Activated naive CD8-positive, alpha-beta T cell treated with anti-CD3 and anti-CD28 coated beads for 36 hours (primary cell): ENCODE measurements around the gene SPIRE1. TPM values are rescaled to one million over a fixed set of nuclear protein-coding genes. Genes with fewer than 3 reads are reported as not detected.
"Not testable (repeated sequence)": the region's sequence is repeated elsewhere in the genome, so short reads cannot be mapped to it uniquely, and the experiment has no call there.

Experiments
- DNase-seq: peaks from one replicate; pipeline ENCODE4 v3.0.0; 2021
- H3K27ac Mint-ChIP-seq: one replicate; pipeline ENCODE4 v1.8.0; 2022; ENCODE audit warnings: mild to moderate bottlenecking, moderate library complexity, mixed read lengths
- H3K27me3 Mint-ChIP-seq: one replicate; pipeline ENCODE4 v1.8.0; 2022; ENCODE audit warnings: mild to moderate bottlenecking, mixed read lengths
- H3K36me3 Mint-ChIP-seq: one replicate; pipeline ENCODE4 v1.8.0; 2021; ENCODE audit warnings: mild to moderate bottlenecking, mixed read lengths
- H3K4me1 Mint-ChIP-seq: one replicate; pipeline ENCODE4 v1.8.0; 2021; ENCODE audit warnings: mixed read lengths
- H3K4me3 Mint-ChIP-seq: one replicate; pipeline ENCODE4 v1.8.0; 2022; ENCODE audit warnings: mild to moderate bottlenecking, moderate library complexity, mixed read lengths
- H3K9me3 Mint-ChIP-seq: one replicate; pipeline ENCODE4 v1.8.0; 2022; ENCODE audit warnings: mixed read lengths
- total RNA-seq, 2 experiments: library from RNA; stranded (reverse); gene quantifications; one replicate each; pipeline ENCODE4 v1.2.3, GENCODE V29; 2021

Gene SPIRE1
- total RNA-seq, 2 experiments from 2014 or later: 4.6 to 6.0 TPM

DNA sequence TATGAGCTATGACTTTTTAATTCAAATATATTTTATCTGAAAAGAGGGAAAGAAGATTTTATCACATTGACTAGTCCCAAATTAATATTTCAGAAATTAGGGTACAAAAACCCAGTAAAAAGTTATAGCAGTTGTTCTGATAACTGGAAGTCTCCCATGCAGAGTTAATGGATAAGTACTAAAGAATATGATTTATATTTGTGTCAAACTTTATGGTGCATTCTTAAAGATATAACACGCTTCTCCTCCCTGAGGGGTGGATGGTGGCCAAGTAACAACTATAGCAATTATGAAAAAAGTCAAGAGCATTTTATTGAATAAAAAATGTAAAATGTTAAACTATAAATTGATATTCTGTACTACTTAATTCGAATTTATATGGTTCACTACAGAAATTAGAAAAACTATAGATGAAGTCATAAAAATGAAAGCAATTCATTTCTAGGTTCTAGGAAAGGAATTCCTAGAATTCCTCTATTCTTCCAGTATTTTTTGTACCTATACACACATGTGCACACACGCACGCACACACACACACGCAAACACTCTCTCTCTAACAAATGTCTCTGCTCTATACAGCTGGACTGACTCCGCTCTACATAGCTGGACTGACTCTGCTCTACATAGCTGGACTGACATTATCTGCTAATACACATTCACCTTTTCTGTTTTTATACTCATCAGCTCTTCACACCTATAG, 138.9 kb downstream of the SPIRE1 start:
- no peak for DNase-seq

GRCh38 chr18:12518326-12518725, 139.6 kb downstream of the SPIRE1 start:
- Mint-ChIP-seq H3K9me3 (no peaks in the 10 kb centered on the region), H3K4me3 (no peak overlapping the region), H3K4me1 (no peaks in the 10 kb centered on the region), H3K36me3 (no peaks in the 10 kb centered on the region), H3K27ac (no peak overlapping the region), H3K27me3 (peaks cover 5% of the 10 kb centered on the region)
- DNase-seq: no peak

More for the DNA sequence above, 138.9 kb downstream of the SPIRE1 start:
- Mint-ChIP-seq H3K27me3 (peaks cover 5% of the 10 kb centered on the region), H3K4me1 (no peaks in the 10 kb centered on the region), H3K9me3 (no peaks in the 10 kb centered on the region), H3K36me3 (no peaks in the 10 kb centered on the region), H3K4me3 (no peak overlapping the region), H3K27ac (no peak overlapping the region)

GRCh38 chr18:12517142-12517825, 140.6 kb downstream of the SPIRE1 start:
- no peak overlapping the region for H3K27ac Mint-ChIP-seq
- H3K4me1 Mint-ChIP-seq: no peaks in the 10 kb centered on the region
- H3K4me3 Mint-ChIP-seq: no peak overlapping the region
- DNase-seq: no peak
- H3K27me3 Mint-ChIP-seq: peaks cover 5% of the 10 kb centered on the region
- H3K9me3 Mint-ChIP-seq: no peaks in the 10 kb centered on the region
- H3K36me3 Mint-ChIP-seq: no peaks in the 10 kb centered on the region

GRCh38 chr18:12516049-12516630, 141.8 kb downstream of the SPIRE1 start:
- no peak for DNase-seq
- H3K36me3 Mint-ChIP-seq: no peaks in the 10 kb centered on the region
- no peak overlapping the region for H3K4me3 Mint-ChIP-seq
- no peak overlapping the region for H3K27ac Mint-ChIP-seq
- H3K27me3 Mint-ChIP-seq: peaks cover 5% of the 10 kb centered on the region
- H3K4me1 Mint-ChIP-seq: no peaks in the 10 kb centered on the region
- no peaks in the 10 kb centered on the region for H3K9me3 Mint-ChIP-seq

DNA sequence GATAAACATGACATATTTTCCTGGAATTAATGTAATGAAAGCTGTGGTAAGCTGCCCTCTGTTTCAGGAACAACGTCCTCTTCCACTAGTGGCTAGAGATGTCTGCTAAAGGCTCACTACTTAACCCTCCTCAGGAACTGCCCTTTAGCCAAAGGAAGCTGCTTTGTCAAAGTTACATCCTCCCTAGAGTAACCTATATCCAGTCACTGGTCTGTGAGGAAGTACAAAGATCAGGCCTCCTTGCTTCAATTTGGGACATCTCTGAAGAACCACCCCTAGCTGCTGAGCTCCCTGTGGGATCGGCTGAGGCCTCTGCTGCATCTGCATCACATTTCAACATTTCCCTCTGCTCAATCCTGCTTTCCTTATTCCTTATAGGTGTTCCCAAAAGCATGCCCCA, 142.4 kb downstream of the SPIRE1 start:
- no peaks in the 10 kb centered on the region for H3K4me1 Mint-ChIP-seq
- no peaks in the 10 kb centered on the region for H3K36me3 Mint-ChIP-seq
- H3K4me3 Mint-ChIP-seq: no peak overlapping the region
- H3K27ac Mint-ChIP-seq: no peak overlapping the region
- no peaks in the 10 kb centered on the region for H3K9me3 Mint-ChIP-seq
- DNase-seq: no peak
- H3K27me3 Mint-ChIP-seq: peaks cover 4% of the 10 kb centered on the region

- Mint-ChIP-seq H3K4me1 (no peaks in the 10 kb centered on the region), H3K36me3 (no peaks in the 10 kb centered on the region), H3K27ac (no peak overlapping the region), H3K27me3 (no peaks in the 10 kb centered on the region), H3K4me3 (no peak overlapping the region), H3K9me3 (no peaks in the 10 kb centered on the region)
- no peak for DNase-seq
These were observed 150.9 kb downstream of the SPIRE1 start for GRCh38 chr18:12507007-12507406.

- Mint-ChIP-seq H3K9me3 (no peaks in the 10 kb centered on the region), H3K27me3 (no peaks in the 10 kb centered on the region), H3K36me3 (no peaks in the 10 kb centered on the region), H3K27ac (no peak overlapping the region), H3K4me1 (peaks cover 4% of the 10 kb centered on the region), H3K4me3 (no peak overlapping the region)
- DNase-seq: no peak
These were observed 156.9 kb downstream of the SPIRE1 start for GRCh38 chr18:12500986-12501385.

DNA sequence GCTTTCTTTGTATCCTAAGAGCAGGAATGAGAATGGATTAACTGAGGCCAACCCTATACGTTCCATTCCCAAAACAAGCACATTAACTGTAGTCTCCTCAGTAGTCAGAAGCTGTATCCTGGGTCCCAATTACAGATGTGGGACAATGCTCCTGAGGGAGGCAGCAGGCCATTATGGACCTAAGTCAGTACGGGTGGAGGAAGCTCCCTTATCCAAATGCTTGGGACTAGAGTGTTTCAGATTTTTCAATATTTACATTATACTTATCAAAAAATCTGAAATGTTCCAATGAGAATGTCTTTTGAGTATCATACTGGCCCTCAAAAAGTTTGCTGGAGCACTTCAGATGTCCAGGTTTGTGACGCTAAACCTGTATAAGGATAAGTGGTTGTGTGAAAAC, 160.1 kb downstream of the SPIRE1 start:
- Mint-ChIP-seq H3K4me3 (no peak overlapping the region), H3K9me3 (no peaks in the 10 kb centered on the region), H3K36me3 (no peaks in the 10 kb centered on the region), H3K27ac (no peak overlapping the region), H3K4me1 (peaks cover 4% of the 10 kb centered on the region), H3K27me3 (no peaks in the 10 kb centered on the region)
- no peak for DNase-seq

DNA sequence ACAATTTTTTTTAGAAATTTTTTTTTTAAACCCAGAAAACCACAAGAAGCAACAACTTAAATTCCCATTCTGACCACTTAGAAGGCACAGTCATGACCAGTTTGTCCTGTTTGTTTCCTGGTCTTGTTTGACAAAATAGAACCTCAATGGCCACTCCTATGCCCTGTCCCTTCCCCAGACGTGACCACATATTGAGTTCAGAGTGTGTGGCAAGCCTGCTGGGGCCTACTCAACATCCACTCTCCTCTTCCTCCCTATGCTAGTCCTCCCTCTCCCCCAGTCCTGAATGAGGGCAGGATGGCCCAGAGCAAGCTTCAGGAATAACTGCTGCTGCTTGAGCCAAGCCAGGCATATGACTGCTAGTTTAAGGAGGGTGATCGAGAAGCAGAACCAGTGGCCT, 160.6 kb downstream of the SPIRE1 start:
- H3K27ac Mint-ChIP-seq: no peak overlapping the region
- no peak overlapping the region for H3K4me3 Mint-ChIP-seq
- DNase-seq: no peak
- H3K36me3 Mint-ChIP-seq: no peaks in the 10 kb centered on the region
- H3K27me3 Mint-ChIP-seq: no peaks in the 10 kb centered on the region
- peaks cover 4% of the 10 kb centered on the region for H3K4me1 Mint-ChIP-seq
- H3K9me3 Mint-ChIP-seq: no peaks in the 10 kb centered on the region

DNA sequence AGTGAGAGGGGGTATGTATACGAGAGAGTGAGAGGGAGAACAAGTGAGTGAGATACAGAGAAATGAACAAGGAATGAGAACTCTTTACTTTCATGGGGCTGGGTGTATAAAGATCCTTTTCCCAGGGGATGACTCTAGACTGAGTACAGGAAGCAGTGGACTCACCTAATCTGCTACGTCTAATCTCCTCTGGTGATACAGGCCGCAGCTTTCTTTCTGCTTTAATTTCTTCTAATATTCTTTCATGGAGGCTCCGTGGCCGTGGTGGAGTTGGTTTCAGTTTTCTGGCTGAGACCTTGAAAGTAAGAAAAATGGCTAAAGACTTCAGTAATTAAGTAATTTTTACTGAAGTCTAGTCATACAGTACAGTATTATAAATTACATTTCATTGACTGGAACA, 165.0 kb downstream of the SPIRE1 start:
- Mint-ChIP-seq H3K36me3 (peaks cover 3% of the 10 kb centered on the region), H3K27me3 (no peaks in the 10 kb centered on the region), H3K27ac (no peak overlapping the region), H3K9me3 (no peaks in the 10 kb centered on the region), H3K4me1 (no peaks in the 10 kb centered on the region), H3K4me3 (no peak overlapping the region)
- no peak for DNase-seq

DNA sequence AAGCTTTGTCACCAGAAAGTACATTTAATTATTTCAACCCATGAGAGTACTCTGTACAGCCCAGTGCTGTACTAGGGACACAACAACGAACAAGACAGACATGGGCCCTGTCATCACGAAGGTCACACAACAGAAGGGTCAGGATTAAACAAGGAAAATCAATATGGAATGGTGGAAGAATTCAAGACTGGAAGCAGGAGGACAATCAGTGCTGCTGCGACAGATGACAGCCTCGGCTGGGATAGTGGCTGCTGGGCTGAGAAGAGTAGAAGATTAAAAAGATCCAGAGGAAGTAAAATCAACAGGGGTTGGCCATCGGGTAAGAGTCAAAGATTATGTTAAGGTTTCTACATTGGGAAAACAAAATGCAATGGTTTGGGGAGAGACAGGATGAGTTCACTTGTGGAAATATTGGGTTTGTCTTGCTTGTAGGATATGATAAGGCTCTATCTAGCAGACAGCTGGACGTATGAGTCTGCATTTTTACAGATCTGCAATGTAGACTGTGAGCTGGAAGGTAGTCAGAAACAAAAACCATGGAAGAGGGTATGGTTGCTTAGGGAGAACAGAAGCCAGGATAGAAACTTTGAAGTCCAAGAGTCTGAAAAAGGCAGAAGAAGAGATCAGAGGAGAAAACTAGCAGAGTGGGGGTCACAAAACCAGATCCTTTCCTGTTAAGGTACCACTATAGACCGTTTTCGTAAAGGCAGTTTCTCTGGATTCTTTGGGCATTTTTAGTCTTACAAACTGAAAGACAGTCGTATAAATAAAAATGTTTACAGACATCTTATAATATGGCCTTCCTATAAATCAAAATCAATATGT, 166.1 kb downstream of the SPIRE1 start:
- peaks cover 3% of the 10 kb centered on the region for H3K36me3 Mint-ChIP-seq
- no peak overlapping the region for H3K4me3 Mint-ChIP-seq
- no peaks in the 10 kb centered on the region for H3K4me1 Mint-ChIP-seq
- no peak for DNase-seq
- H3K9me3 Mint-ChIP-seq: no peaks in the 10 kb centered on the region
- H3K27ac Mint-ChIP-seq: no peak overlapping the region
- no peaks in the 10 kb centered on the region for H3K27me3 Mint-ChIP-seq

GRCh38 chr18:12485479-12486105, 172.3 kb downstream of the SPIRE1 start:
- H3K36me3 Mint-ChIP-seq: no peaks in the 10 kb centered on the region
- H3K27me3 Mint-ChIP-seq: no peaks in the 10 kb centered on the region
- no peak overlapping the region for H3K27ac Mint-ChIP-seq
- H3K4me1 Mint-ChIP-seq: peaks cover 4% of the 10 kb centered on the region
- DNase-seq: no peak
- no peak overlapping the region for H3K4me3 Mint-ChIP-seq
- H3K9me3 Mint-ChIP-seq: no peaks in the 10 kb centered on the region

DNA sequence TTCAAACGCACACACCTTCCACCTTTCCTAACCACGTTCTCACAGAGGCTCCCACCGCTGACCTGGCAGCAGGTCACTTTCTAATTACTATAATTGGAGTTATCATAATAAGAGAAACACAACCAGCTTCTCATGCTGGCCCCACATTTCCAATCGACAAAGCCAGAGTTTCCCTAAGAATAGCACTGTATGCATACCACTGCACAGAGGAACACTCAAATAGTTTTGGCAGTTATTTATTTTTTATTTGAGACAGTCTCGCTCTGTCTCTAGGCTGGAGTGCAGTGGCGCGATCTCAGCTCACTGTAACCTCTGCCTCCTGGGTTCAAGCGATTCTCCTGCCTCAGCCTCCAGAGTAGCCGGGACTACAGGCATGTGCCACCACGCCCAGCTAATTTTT, 176.0 kb downstream of the SPIRE1 start:
- not testable (repeated sequence) for H3K9me3 Mint-ChIP-seq, DNase-seq, H3K27me3 Mint-ChIP-seq, H3K4me3 Mint-ChIP-seq, H3K27ac Mint-ChIP-seq, H3K36me3 Mint-ChIP-seq, H3K4me1 Mint-ChIP-seq

- no peaks in the 10 kb centered on the region for H3K36me3 Mint-ChIP-seq
- no peaks in the 10 kb centered on the region for H3K27me3 Mint-ChIP-seq
- H3K27ac Mint-ChIP-seq: no peak overlapping the region
- no peaks in the 10 kb centered on the region for H3K9me3 Mint-ChIP-seq
- H3K4me1 Mint-ChIP-seq: no peaks in the 10 kb centered on the region
- no peak overlapping the region for H3K4me3 Mint-ChIP-seq
- DNase-seq: no peak
These were observed 177.9 kb downstream of the SPIRE1 start for GRCh38 chr18:12479982-12480381.

DNA sequence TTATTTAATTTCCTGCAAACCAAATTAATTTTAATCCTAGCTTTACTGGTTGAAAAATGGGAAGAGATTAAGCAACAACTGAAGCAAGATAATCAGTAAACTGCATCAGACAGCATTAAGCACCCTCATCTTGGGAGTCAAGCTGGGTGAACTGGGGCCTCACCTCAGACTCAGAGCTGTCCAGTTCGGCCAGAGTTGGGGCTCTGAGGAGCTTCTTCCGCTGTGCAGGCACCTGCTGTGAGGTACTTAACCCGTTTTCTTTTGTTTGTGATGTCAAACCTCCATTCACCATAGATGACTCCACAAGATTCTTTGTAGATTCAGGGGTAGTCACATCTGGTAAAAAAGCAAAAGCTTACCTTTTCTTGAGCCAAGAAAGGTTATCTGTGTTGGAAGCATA, 178.4 kb downstream of the SPIRE1 start:
- no peak for DNase-seq
- no peaks in the 10 kb centered on the region for H3K4me1 Mint-ChIP-seq
- no peak overlapping the region for H3K27ac Mint-ChIP-seq
- H3K27me3 Mint-ChIP-seq: no peaks in the 10 kb centered on the region
- no peaks in the 10 kb centered on the region for H3K36me3 Mint-ChIP-seq
- no peak overlapping the region for H3K4me3 Mint-ChIP-seq
- no peaks in the 10 kb centered on the region for H3K9me3 Mint-ChIP-seq
